GM12878 (cell line): Measurements from ENCODE around the gene WFDC8. TPM values are rescaled to one million over a fixed set of nuclear protein-coding genes. Genes with fewer than 3 reads are reported as not detected.

Source experiments
- ATAC-seq: fragments of 200-7000 bp; cut with Tn5 transposase; 3 replicates; pipeline ENCODE4 v1.9.1; 2020; ENCODE audit warnings: mild to moderate bottlenecking, moderate library complexity
- BruUV-seq: library from RNA; stranded (reverse); fragments of 400-500 nt; replicated peaks from 2 replicates; lab custom pipeline; 2021; lab: Mats Ljungman, UMichigan
- CTCF ChIA-PET: fragments of 300-600 bp; sonication (Branson Sonifier 250); formaldehyde crosslinking; extraction: SDS; loops from one replicate; lab custom pipeline; 2021; ENCODE audit warnings: inconsistent platforms; lab: Yijun Ruan, JAX
- POLR2A ChIA-PET: fragments of 350-600 bp; formaldehyde crosslinking; extraction: SDS; loops from one replicate; lab custom pipeline; 2021; ENCODE audit warnings: inconsistent platforms; lab: Charles Lee
- RAD21 ChIA-PET: fragments of 300-600 bp; sonication (Branson Sonifier 250); formaldehyde crosslinking; loops from one replicate; lab custom pipeline; 2023; ENCODE audit warnings: antibody characterized with exemption; ENCODE audit not compliant: unreplicated experiment; lab: Charles Lee
- SMC1A ChIA-PET: fragments of 300-600 bp; sonication (Branson Sonifier 250); formaldehyde crosslinking; loops from one replicate; lab custom pipeline; 2023; ENCODE audit not compliant: unreplicated experiment, uncharacterized antibody; lab: Charles Lee
- DNase-seq: peaks from one replicate; pipeline ENCODE4 v3.0.0-alpha.2; 2011; ENCODE audit warnings: low read depth, low spot score
- FAIRE-seq: peaks from 3 replicates; lab custom pipeline; 2011; peaks lifted over from hg19 to GRCh38; lab: Jason Lieb, UNC
- H2AFZ ChIP-seq: 2 replicates; pipeline ENCODE4 v1.6.0; 2011; ENCODE audit warnings: low read depth, low read length, control low read depth; ENCODE audit not compliant: control insufficient read depth
- H3K27ac ChIP-seq: 2 replicates; pipeline ENCODE4 v1.5.1; 2011; ENCODE audit warnings: control low read depth; ENCODE audit not compliant: control insufficient read depth, insufficient read depth
- H3K27me3 ChIP-seq, 2 experiments: replicated peaks in 1 of 2; 2 replicates each; pipeline versions ENCODE4 v1.6.0 to v1.6.1; 2011; ENCODE audit warnings: low read length in 1 of 2; ENCODE audit not compliant: control insufficient read depth in 2 of 2, insufficient read depth in 2 of 2
- H3K36me3 ChIP-seq, 2 experiments: 2 replicates each; pipeline ENCODE4 v1.5.1; 2011; ENCODE audit warnings: low read length in 1 of 2; ENCODE audit not compliant: control insufficient read depth in 2 of 2, insufficient read depth in 2 of 2
- H3K4me1 ChIP-seq: 2 replicates; pipeline ENCODE4 v1.6.1; 2011; ENCODE audit warnings: mild to moderate bottlenecking, low read length, moderate library complexity, mixed read lengths; ENCODE audit not compliant: control insufficient read depth, insufficient read depth
- H3K4me2 ChIP-seq: 2 replicates; pipeline ENCODE4 v1.6.0; 2011; ENCODE audit warnings: control low read depth; ENCODE audit not compliant: control insufficient read depth, insufficient read depth
- H3K4me3 ChIP-seq: fragments of 200-600 bp; sonication (generic); 2 replicates; pipeline ENCODE4 v1.5.1; 2016
- H3K79me2 ChIP-seq: 2 replicates; pipeline ENCODE4 v1.6.0; 2011; ENCODE audit warnings: low read length; ENCODE audit not compliant: control insufficient read depth, insufficient read depth
- H3K9ac ChIP-seq: 2 replicates; pipeline ENCODE4 v1.8.0; 2011; ENCODE audit warnings: low read length, control low read depth, mixed read lengths; ENCODE audit not compliant: control insufficient read depth, insufficient read depth
- H3K9me3 ChIP-seq: replicated peaks from 3 replicates; pipeline ENCODE4 v1.5.1; 2011; ENCODE audit warnings: mild to moderate bottlenecking, low read length; ENCODE audit not compliant: control insufficient read depth, insufficient read depth
- H4K20me1 ChIP-seq: 2 replicates; pipeline ENCODE4 v1.6.0; 2011; ENCODE audit not compliant: control insufficient read depth, insufficient read depth
- EED ChIP-seq: sonication (generic); IDR thresholded peaks from 2 replicates; pipeline ENCODE4 v1.6.1; 2016; ENCODE audit warnings: antibody characterized with exemption, low read depth
- FOXK2 ChIP-seq: fragments of 450-650 bp; IDR thresholded peaks from 2 replicates; pipeline ENCODE4 v1.6.1; 2017; ENCODE audit warnings: mild to moderate bottlenecking, moderate library complexity
- IRF4 ChIP-seq: IDR thresholded peaks from 2 replicates; pipeline ENCODE4 v1.6.1; 2011; ENCODE audit warnings: low read depth, low read length
- RAD51 ChIP-seq: fragments of 450-650 bp; IDR thresholded peaks from 2 replicates; pipeline ENCODE4 v1.6.1; 2016; ENCODE audit warnings: moderate library complexity, mild to moderate bottlenecking, inconsistent platforms
- SMAD5 ChIP-seq: IDR thresholded peaks from 2 replicates; pipeline ENCODE4 v1.6.1; 2016; ENCODE audit warnings: antibody characterized with exemption, low read depth
- SPI1 ChIP-seq: IDR thresholded peaks from 2 replicates; pipeline ENCODE4 v1.6.1; 2011; ENCODE audit warnings: low read depth, mild to moderate bottlenecking, low read length, moderate library complexity, borderline replicate concordance; ENCODE audit not compliant: insufficient read depth
- ZNF207 ChIP-seq: fragments of 450-650 bp; IDR thresholded peaks from 2 replicates; pipeline ENCODE4 v1.6.1; 2014; ENCODE audit warnings: antibody characterized with exemption, mild to moderate bottlenecking, borderline replicate concordance
- WGBS: methylation state at CpG from one replicate; pipeline ENCODE4 v1.1.6; 2016; ENCODE audit warnings: low lambda C conversion rate; ENCODE audit not compliant: insufficient replicate concordance, insufficient coverage; ENCODE audit errors: missing lambda C conversion rate; 5-methylcytosine and 5-hydroxymethylcytosine counted together
- in situ Hi-C: fragments of 300-500 bp; cut with MboI; formaldehyde crosslinking; loops from 9 replicates; pipeline ENCODE4 v1.14.3; 2018; ENCODE audit warnings: mixed read lengths
- intact Hi-C: fragments of 100-400 bp; cut with micrococcal nuclease; formaldehyde crosslinking; loops from one replicate; pipeline ENCODE4 v1.14.2; 2022; ENCODE audit not compliant: unreplicated experiment
- polyA plus RNA-seq, 11 experiments: library from polyadenylated mRNA; depleted of rRNA in 4 of 11; unstranded in 6 of 11; stranded (reverse) in 5 of 11; fragments of >200 nt; fragmentation: Nextera tagmentation in 4 of 11; fragmentation: Illumina TruSeq in 1 of 11; extraction: Ambion mirVana in 4 of 11; extraction: Trizol in 1 of 11; gene quantifications; 1 replicate in 1 of 11; 2 replicates in 10 of 11; pipeline versions ENCODE4 v1.2.1 to v1.2.3, GENCODE V29; 2011 to 2016; ENCODE audit warnings: inconsistent platforms in 2 of 11, missing spikeins in 2 of 11, low read depth in 1 of 11
- total RNA-seq, 4 experiments: library from RNA; depleted of rRNA in 3 of 4; stranded (reverse); fragments of >200 nt in 3 of 4; fragmentation: Illumina TruSeq in 1 of 4; extraction: Trizol in 1 of 4; gene quantifications; 2 replicates each; pipeline versions ENCODE4 v1.2.1 to v1.2.3, GENCODE V29; 2013 to 2021
- TF ChIP-seq, protein P1 (sequence below): fragments of 450-650 bp; IDR thresholded peaks from 2 replicates; pipeline ENCODE4 v1.6.1; 2016; ENCODE audit warnings: mild to moderate bottlenecking, moderate library complexity, borderline replicate concordance

Gene WFDC8
- total and polyA plus RNA-seq, 10 of the 15 experiments (the other 5 are each of a cell fraction or from before 2014, with no cell fraction given), result not detected

DNA sequence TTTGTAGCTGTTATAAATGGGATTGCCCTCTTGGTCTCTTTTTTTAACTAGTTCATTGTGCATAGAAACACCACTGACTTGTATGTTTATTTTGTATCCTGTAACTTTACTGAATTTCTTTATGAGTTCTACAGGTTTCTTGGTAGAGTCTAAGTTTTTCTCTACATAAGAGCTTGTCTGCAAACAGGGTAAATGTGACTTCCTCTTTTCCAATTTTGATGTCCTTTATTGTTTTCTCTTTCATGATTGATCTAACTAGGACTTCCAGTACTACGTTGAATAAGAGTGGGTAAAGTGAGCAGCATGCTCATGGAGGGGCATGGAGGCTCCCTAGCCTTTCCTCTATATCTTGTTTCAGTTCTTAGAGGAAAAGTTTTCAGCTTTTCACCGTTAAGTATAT lies 47.5 kb upstream of the WFDC8 start:
- Histone ChIP-seq H3K9me3 (no peaks in the 10 kb centered on the region), H3K4me1 (no peaks in the 10 kb centered on the region), H2AFZ (no peak overlapping the region), H3K27me3 (no peaks in the 10 kb centered on the region; a peak in 1 of 4 replicates), H3K79me2 (no peaks in the 10 kb centered on the region), H3K9ac (no peak overlapping the region), H3K36me3 (no peaks in the 10 kb centered on the region), H3K4me2 (no peak overlapping the region), H3K27ac (no peak overlapping the region), H4K20me1 (no peaks in the 10 kb centered on the region), H3K4me3 (no peak overlapping the region)
- DNase-seq (no peak), FAIRE-seq (peak; percentile 23), ATAC-seq (no peak)
- RAD21 ChIA-PET, result no interaction called here
- CTCF ChIA-PET, result interaction anchor here (4.6 kb wide), 1 partner anchor 145 kb away, joined by 26 read pairs; no protein-coding TSS in a partner anchor
- BruUV-seq, result no TSS peak
- POLR2A ChIA-PET, result no interaction called here
- intact Hi-C loops, result loop anchor here (10.0 kb wide), 1 partner anchor 148 kb away; no protein-coding TSS in a partner anchor
- TF ChIP-seq SPI1 (peak; percentile 27; the same call in 1 of the 2 replicates), FOXK2 (no peak), IRF4 (no peak)
- in situ Hi-C loops, result no loop called here
- SMC1A ChIA-PET, result no interaction called here
- WGBS, result 6% methylated on average over 2 of the region's 2 CpGs

DNA sequence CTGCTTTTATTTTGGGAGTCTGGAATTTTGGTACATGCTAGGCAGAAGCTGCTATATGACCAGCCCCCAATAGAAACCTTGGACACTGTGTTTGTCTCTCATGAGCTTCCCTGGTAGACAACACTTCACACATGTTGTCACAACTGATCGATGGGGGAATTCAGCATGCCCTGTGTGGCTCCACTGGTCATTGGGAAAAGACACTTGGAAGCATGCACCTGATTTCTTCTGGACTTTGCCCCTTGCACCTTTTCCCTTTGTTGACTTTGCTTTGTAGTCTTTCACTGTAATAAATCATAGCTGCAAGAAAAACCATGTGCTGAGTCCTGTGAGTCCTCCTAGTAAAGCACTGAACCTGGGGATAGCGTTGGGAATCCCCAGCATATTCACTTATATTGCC lies 42.5 kb upstream of the WFDC8 start:
- no peak overlapping the region for H2AFZ ChIP-seq
- FAIRE-seq, result no peak
- H3K36me3 ChIP-seq, result no peaks in the 10 kb centered on the region
- no peak overlapping the region for H3K4me2 ChIP-seq
- intact Hi-C loops (loop anchor here (10.0 kb wide), 1 partner anchor 153 kb away; no protein-coding TSS in a partner anchor), in situ Hi-C loops (no loop called here)
- no peaks in the 10 kb centered on the region for H3K9me3 ChIP-seq
- no peak overlapping the region for H3K4me3 ChIP-seq
- RAD21 ChIA-PET, result no interaction called here
- H4K20me1 ChIP-seq, result no peaks in the 10 kb centered on the region
- CTCF ChIA-PET, result no interaction called here
- no TSS peak for BruUV-seq
- no peak for TF ChIP-seq RAD51
- TF ChIP-seq, protein P1, sequence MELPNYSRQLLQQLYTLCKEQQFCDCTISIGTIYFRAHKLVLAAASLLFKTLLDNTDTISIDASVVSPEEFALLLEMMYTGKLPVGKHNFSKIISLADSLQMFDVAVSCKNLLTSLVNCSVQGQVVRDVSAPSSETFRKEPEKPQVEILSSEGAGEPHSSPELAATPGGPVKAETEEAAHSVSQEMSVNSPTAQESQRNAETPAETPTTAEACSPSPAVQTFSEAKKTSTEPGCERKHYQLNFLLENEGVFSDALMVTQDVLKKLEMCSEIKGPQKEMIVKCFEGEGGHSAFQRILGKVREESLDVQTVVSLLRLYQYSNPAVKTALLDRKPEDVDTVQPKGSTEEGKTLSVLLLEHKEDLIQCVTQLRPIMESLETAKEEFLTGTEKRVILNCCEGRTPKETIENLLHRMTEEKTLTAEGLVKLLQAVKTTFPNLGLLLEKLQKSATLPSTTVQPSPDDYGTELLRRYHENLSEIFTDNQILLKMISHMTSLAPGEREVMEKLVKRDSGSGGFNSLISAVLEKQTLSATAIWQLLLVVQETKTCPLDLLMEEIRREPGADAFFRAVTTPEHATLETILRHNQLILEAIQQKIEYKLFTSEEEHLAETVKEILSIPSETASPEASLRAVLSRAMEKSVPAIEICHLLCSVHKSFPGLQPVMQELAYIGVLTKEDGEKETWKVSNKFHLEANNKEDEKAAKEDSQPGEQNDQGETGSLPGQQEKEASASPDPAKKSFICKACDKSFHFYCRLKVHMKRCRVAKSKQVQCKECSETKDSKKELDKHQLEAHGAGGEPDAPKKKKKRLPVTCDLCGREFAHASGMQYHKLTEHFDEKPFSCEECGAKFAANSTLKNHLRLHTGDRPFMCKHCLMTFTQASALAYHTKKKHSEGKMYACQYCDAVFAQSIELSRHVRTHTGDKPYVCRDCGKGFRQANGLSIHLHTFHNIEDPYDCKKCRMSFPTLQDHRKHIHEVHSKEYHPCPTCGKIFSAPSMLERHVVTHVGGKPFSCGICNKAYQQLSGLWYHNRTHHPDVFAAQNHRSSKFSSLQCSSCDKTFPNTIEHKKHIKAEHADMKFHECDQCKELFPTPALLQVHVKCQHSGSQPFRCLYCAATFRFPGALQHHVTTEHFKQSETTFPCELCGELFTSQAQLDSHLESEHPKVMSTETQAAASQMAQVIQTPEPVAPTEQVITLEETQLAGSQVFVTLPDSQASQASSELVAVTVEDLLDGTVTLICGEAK, result no peak
- no peak for TF ChIP-seq ZNF207
- no peak for TF ChIP-seq SMAD5
- TF ChIP-seq EED, result no peak
- TF ChIP-seq, all 136 proteins: peak for 0
- POLR2A ChIA-PET, result no interaction called here
- Histone ChIP-seq H3K27me3 (no peaks in the 10 kb centered on the region), H3K79me2 (no peaks in the 10 kb centered on the region), H3K27ac (no peak overlapping the region), H3K9ac (no peak overlapping the region), H3K4me1 (no peaks in the 10 kb centered on the region)
- SMC1A ChIA-PET, result no interaction called here
- ATAC-seq, result no peak
- 14% methylated on average over 2 of the region's 2 CpGs for WGBS
- DNase-seq, result no peak
